ENCODE data around the gene ATP5MC3. TPM values are rescaled to one million over a fixed set of nuclear protein-coding genes. Genes with fewer than 3 reads are reported as not detected.

Gene ATP5MC3
- total and polyA plus RNA-seq, 2 of the 13 experiments (the other 11 are each of a cell fraction or from before 2014, with no cell fraction given), result 676 to 1,007 TPM

- DNase-seq (ENCODE audit: low spot score) (no peak), ATAC-seq (no peak), FAIRE-seq (no peak)
- Histone ChIP-seq H3K4me2 (ENCODE audit: low read depth, low read length) (no peak overlapping the region), H3K9me3 (ENCODE audit: low read length) (no peaks in the 10 kb centered on the region), H3K4me1 (ENCODE audit: insufficient read depth, low read length) (no peaks in the 10 kb centered on the region), H3K79me2 (ENCODE audit: insufficient read depth, low read length) (peaks cover 44% of the 10 kb centered on the region), H3K36me3 (replicated peaks in 1 of 2; ENCODE audit: control insufficient read depth in 1 of 2, insufficient read depth in 2 of 2, low read length in 2 of 2) (peaks cover 16 to 52% of the 10 kb centered on the region in 2 experiments), H3K27ac (ENCODE audit: extremely low read length, insufficient read depth, low read length) (no peak overlapping the region), H2AFZ (ENCODE audit: low read length) (no peak overlapping the region), H3K4me3 (replicated peaks in 1 of 3; ENCODE audit: insufficient read depth in 1 of 3, low read depth in 2 of 3, low read length in 3 of 3) (no peak overlapping the region), H3K9ac (ENCODE audit: insufficient read depth, low read depth, low read length) (no peak overlapping the region), H4K20me1 (ENCODE audit: insufficient read depth, low read length) (peaks cover 2% of the 10 kb centered on the region; the same call in 1 of the 2 replicates), H3K27me3 (ENCODE audit: control insufficient read depth in 1 of 2, insufficient read depth in 2 of 2, low read length in 2 of 2) (no peaks in the 10 kb centered on the region)
- WGBS (ENCODE audit: low lambda C conversion rate), result 97% methylated on average over 2 of the region's 2 CpGs
- TF ChIP-seq SALL1 (CRISPR knock-in tag; IDR thresholded peaks at IDR 0.05) (no peak), ZNF138 (CRISPR knock-in tag; IDR thresholded peaks at IDR 0.05; ENCODE audit: low read depth) (no peak), ZNF629 (CRISPR knock-in tag; conservative IDR thresholded peaks at IDR 0.05) (no peak)
- in situ Hi-C loops (cut with HindIII; ENCODE audit: extremely low pct_ligation_motif_present, low pct_unique_long_range_greater_than_20kb) (no loop called here), intact Hi-C loops (cut with micrococcal nuclease; ENCODE audit: unreplicated experiment) (no loop called here)
- POLR2A ChIA-PET, result no interaction called here
- BruUV-seq (replicated peaks), result no TSS peak
- CTCF ChIA-PET (ENCODE audit: low intra/inter-chr PET ratio, low total read pairs), result no interaction called here
Measured at GRCh38 chr2:175135862-175136261, 45.6 kb downstream of the ATP5MC3 start.

GRCh38 chr2:175135177-175135576, 46.3 kb downstream of the ATP5MC3 start:
- H3K4me2 ChIP-seq (ENCODE audit: low read depth, low read length), result no peak overlapping the region
- no peaks in the 10 kb centered on the region for H3K9me3 ChIP-seq (ENCODE audit: low read length)
- peaks cover 38% of the 10 kb centered on the region for H3K79me2 ChIP-seq (ENCODE audit: insufficient read depth, low read length)
- 96% methylated on average over 3 of the region's 3 CpGs for WGBS (ENCODE audit: low lambda C conversion rate)
- no peak for ATAC-seq
- H3K27ac ChIP-seq (ENCODE audit: extremely low read length, insufficient read depth, low read length), result no peak overlapping the region
- FAIRE-seq, result no peak
- no peaks in the 10 kb centered on the region for H3K27me3 ChIP-seq (ENCODE audit: control insufficient read depth in 1 of 2, insufficient read depth in 2 of 2, low read length in 2 of 2)
- in situ Hi-C loops (cut with HindIII; ENCODE audit: extremely low pct_ligation_motif_present, low pct_unique_long_range_greater_than_20kb), result no loop called here
- H3K36me3 ChIP-seq (replicated peaks in 1 of 2; ENCODE audit: control insufficient read depth in 1 of 2, insufficient read depth in 2 of 2, low read length in 2 of 2), result peaks cover 16 to 50% of the 10 kb centered on the region in 2 experiments
- intact Hi-C loops (cut with micrococcal nuclease; ENCODE audit: unreplicated experiment), result no loop called here
- peaks cover 2% of the 10 kb centered on the region; the same call in 1 of the 2 replicates for H4K20me1 ChIP-seq (ENCODE audit: insufficient read depth, low read length)
- BruUV-seq (replicated peaks), result no TSS peak
- ChIA-PET POLR2A (no interaction called here), CTCF (ENCODE audit: low intra/inter-chr PET ratio, low total read pairs) (no interaction called here)
- no peak overlapping the region for H3K9ac ChIP-seq (ENCODE audit: insufficient read depth, low read depth, low read length)
- H3K4me1 ChIP-seq (ENCODE audit: insufficient read depth, low read length), result no peaks in the 10 kb centered on the region
- no peak overlapping the region for H3K4me3 ChIP-seq (replicated peaks in 1 of 3; ENCODE audit: insufficient read depth in 1 of 3, low read depth in 2 of 3, low read length in 3 of 3)
- no peak for DNase-seq (ENCODE audit: low spot score)
- TF ChIP-seq MXD1 (CRISPR knock-in tag; IDR thresholded peaks at IDR 0.05) (no peak), ZNF644 (CRISPR knock-in tag; IDR thresholded peaks at IDR 0.05; ENCODE audit: low read depth) (no peak), KDM5A (IDR thresholded peaks at IDR 0.05; ENCODE audit: borderline replicate concordance, low read length) (no peak), ZNF790 (CRISPR knock-in tag; IDR thresholded peaks at IDR 0.05; ENCODE audit: borderline replicate concordance) (no peak), TBX3 (IDR thresholded peaks at IDR 0.05; ENCODE audit: borderline replicate concordance) (no peak), ZNF713 (CRISPR knock-in tag; IDR thresholded peaks at IDR 0.05) (no peak), SRY (CRISPR knock-in tag; IDR thresholded peaks at IDR 0.05) (no peak)
- TF ChIP-seq, protein P1, sequence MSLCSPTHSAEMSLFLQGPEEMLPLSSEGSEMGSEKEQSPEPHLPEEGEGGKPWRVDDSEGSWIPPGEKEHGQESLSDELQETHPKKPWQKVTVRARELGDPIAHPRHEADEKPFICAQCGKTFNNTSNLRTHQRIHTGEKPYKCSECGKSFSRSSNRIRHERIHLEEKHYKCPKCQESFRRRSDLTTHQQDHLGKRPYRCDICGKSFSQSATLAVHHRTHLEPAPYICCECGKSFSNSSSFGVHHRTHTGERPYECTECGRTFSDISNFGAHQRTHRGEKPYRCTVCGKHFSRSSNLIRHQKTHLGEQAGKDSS (CRISPR knock-in tag; IDR thresholded peaks at IDR 0.05; ENCODE audit: borderline replicate concordance, low read depth), result no peak
- H2AFZ ChIP-seq (ENCODE audit: low read length), result no peak overlapping the region
